Spleen (tissue), 7 donors: ENCODE measurements around the gene PPIG.

Experiments
- CTCF ChIP-seq, 11 experiments: fragments of 200-600 bp in 7 of 11; fragments of 450-650 bp in 4 of 11; sonication (generic) in 4 of 11; IDR thresholded peaks in 8 of 11; conservative IDR thresholded peaks in 3 of 11; 1 replicate in 7 of 11; 2 replicates in 4 of 11; pipeline versions ENCODE4 v1.4.0 to v1.8.0; 2016 to 2021; ENCODE audit warnings: antibody characterized with exemption in 11 of 11, inconsistent platforms in 4 of 11, mild to moderate bottlenecking in 1 of 11
- POLR2A ChIP-seq, 3 donors: fragments of 450-650 bp; IDR thresholded peaks; one replicate each; pipeline ENCODE4 v1.5.1; 2017; ENCODE audit warnings: antibody characterized with exemption in 3 of 3, mild to moderate bottlenecking in 1 of 3
- POLR2AphosphoS5 ChIP-seq, 3 donors: sonication (generic); formaldehyde crosslinking; IDR thresholded peaks; one replicate each; pipeline ENCODE4 v1.5.1; 2017; ENCODE audit warnings: antibody characterized with exemption in 3 of 3
- donor health status: DM: no; HTN: no; CAD: no; lungs with moderate emphysema.
- donor health status: DM: no; HTN: no; CAD: no.
- donor health status: DM: no; HTN: no; CAD: no.

- TF ChIP-seq CTCF (IDR thresholded peaks at IDR 0.05 in 8 of 11, conservative IDR thresholded peaks at IDR 0.05 in 3 of 11), result no peak
- no peak for TF ChIP-seq POLR2A (IDR thresholded peaks at IDR 0.05)
- TF ChIP-seq POLR2AphosphoS5 (IDR thresholded peaks at IDR 0.05), result no peak
These were observed 89.8 kb downstream of the PPIG start for GRCh38 chr2:169673921-169674320.
